ENCODE results near the gene SLC25A4. TPM values are rescaled to one million over a fixed set of nuclear protein-coding genes. Genes with fewer than 3 reads are reported as not detected.
"Not testable (repeated sequence)": the region's sequence is repeated elsewhere in the genome, so short reads cannot be mapped to it uniquely, and the experiment has no call there.

Gene SLC25A4
- total RNA-seq, 1 experiment from 2014 or later, result 11.0 TPM

GRCh38 chr4:185182239-185182638 is 39.2 kb downstream of the SLC25A4 start:
- DNase-seq, result no peak
- Histone ChIP-seq H3K27ac (no peak overlapping the region), H3K4me1 (no peaks in the 10 kb centered on the region), H3K27me3 (no peaks in the 10 kb centered on the region), H3K9me3 (replicated peaks) (no peaks in the 10 kb centered on the region), H3K4me3 (no peak overlapping the region), H3K36me3 (no peaks in the 10 kb centered on the region; the same call in 1 of the 2 replicates)

GRCh38 chr4:185183622-185184281 is 40.7 kb downstream of the SLC25A4 start:
- no peaks in the 10 kb centered on the region for H3K4me1 ChIP-seq
- H3K36me3 ChIP-seq, result no peaks in the 10 kb centered on the region; the same call in 1 of the 2 replicates
- DNase-seq, result peak; percentile 73 to 88
- H3K27ac ChIP-seq, result no peak overlapping the region
- no peaks in the 10 kb centered on the region for H3K27me3 ChIP-seq
- H3K4me3 ChIP-seq, result no peak overlapping the region
- no peaks in the 10 kb centered on the region for H3K9me3 ChIP-seq (replicated peaks)

- no peak overlapping the region for H3K4me3 ChIP-seq
- DNase-seq, result no peak
- no peaks in the 10 kb centered on the region for H3K4me1 ChIP-seq
- H3K9me3 ChIP-seq (replicated peaks), result no peaks in the 10 kb centered on the region
- H3K36me3 ChIP-seq, result no peaks in the 10 kb centered on the region; the same call in 1 of the 2 replicates
- no peak overlapping the region for H3K27ac ChIP-seq
- no peaks in the 10 kb centered on the region for H3K27me3 ChIP-seq
Measured at GRCh38 chr4:185186769-185187168, 43.7 kb downstream of the SLC25A4 start.

- Histone ChIP-seq H3K36me3 (no peaks in the 10 kb centered on the region; the same call in 1 of the 2 replicates), H3K4me3 (no peak overlapping the region), H3K9me3 (replicated peaks) (no peaks in the 10 kb centered on the region), H3K27ac (no peak overlapping the region), H3K27me3 (no peaks in the 10 kb centered on the region), H3K4me1 (no peaks in the 10 kb centered on the region)
- no peak for DNase-seq
Measured at GRCh38 chr4:185189606-185190305, 46.7 kb downstream of the SLC25A4 start.

- no peak for DNase-seq
- Histone ChIP-seq H3K27ac (no peak overlapping the region), H3K9me3 (replicated peaks) (no peaks in the 10 kb centered on the region)
Measured at GRCh38 chr4:185190306-185190856, 47.3 kb downstream of the SLC25A4 start.

GRCh38 chr4:185192059-185192458 is 49.0 kb downstream of the SLC25A4 start:
- no peaks in the 10 kb centered on the region for H3K27me3 ChIP-seq
- no peak overlapping the region for H3K27ac ChIP-seq
- no peaks in the 10 kb centered on the region; the same call in 1 of the 2 replicates for H3K36me3 ChIP-seq
- no peaks in the 10 kb centered on the region for H3K4me1 ChIP-seq
- DNase-seq, result no peak
- no peak overlapping the region for H3K4me3 ChIP-seq
- no peaks in the 10 kb centered on the region for H3K9me3 ChIP-seq (replicated peaks)

More at GRCh38 chr4:185190306-185190856, 47.3 kb downstream of the SLC25A4 start:
- Histone ChIP-seq H3K27me3 (no peaks in the 10 kb centered on the region), H3K4me1 (no peaks in the 10 kb centered on the region), H3K4me3 (no peak overlapping the region), H3K36me3 (no peaks in the 10 kb centered on the region; the same call in 1 of the 2 replicates)

- Histone ChIP-seq H3K9me3 (replicated peaks) (no peaks in the 10 kb centered on the region), H3K4me1 (no peaks in the 10 kb centered on the region), H3K27ac (no peak overlapping the region), H3K36me3 (no peaks in the 10 kb centered on the region; the same call in 1 of the 2 replicates), H3K4me3 (no peak overlapping the region), H3K27me3 (no peaks in the 10 kb centered on the region)
- DNase-seq, result no peak
Measured at GRCh38 chr4:185194924-185195888, 52.1 kb downstream of the SLC25A4 start.

GRCh38 chr4:185196437-185196836 is 53.4 kb downstream of the SLC25A4 start:
- no peak for DNase-seq
- Histone ChIP-seq H3K27me3 (no peaks in the 10 kb centered on the region), H3K4me3 (no peak overlapping the region)

GRCh38 chr4:185198189-185198588 is 55.1 kb downstream of the SLC25A4 start:
- not testable (repeated sequence) for H3K9me3 ChIP-seq (replicated peaks)

More at GRCh38 chr4:185196437-185196836, 53.4 kb downstream of the SLC25A4 start:
- no peaks in the 10 kb centered on the region for H3K4me1 ChIP-seq
- no peak overlapping the region for H3K27ac ChIP-seq
- no peaks in the 10 kb centered on the region for H3K36me3 ChIP-seq
- H3K9me3 ChIP-seq (replicated peaks), result no peaks in the 10 kb centered on the region

More at GRCh38 chr4:185198189-185198588, 55.1 kb downstream of the SLC25A4 start:
- H3K27me3 ChIP-seq, DNase-seq, H3K27ac ChIP-seq, H3K4me3 ChIP-seq, H3K36me3 ChIP-seq, H3K4me1 ChIP-seq: not testable (repeated sequence)

Other genes with a start within 250 kb of the SLC25A4 start
- gene HELT, start 124.8 kb upstream of the SLC25A4 start, total RNA-seq (2014; rRNA removed; shearing (Covaris generic)), result not detected in 2 replicates
- 18.2 and 19.7 TPM in 2 replicates for gene CFAP97, start 60.7 kb downstream of the SLC25A4 start, total RNA-seq (2014; rRNA removed; shearing (Covaris generic))
- 16.8 and 17.7 TPM in 2 replicates for gene SNX25, start 66.3 kb downstream of the SLC25A4 start, total RNA-seq (2014; rRNA removed; shearing (Covaris generic))

Measured in SJCRH30 (cell line).